OCI-LY7 (cell line): Measurements from ENCODE around the gene LMAN2L. TPM values are rescaled to one million over a fixed set of nuclear protein-coding genes. Genes with fewer than 3 reads are reported as not detected.

ENCODE experiments used
- BruUV-seq: library from RNA; stranded (reverse); fragments of 400-500 nt; replicated peaks from 2 replicates; lab custom pipeline; 2021; lab: Mats Ljungman, UMichigan
- CTCF ChIA-PET: fragments of 300-600 bp; sonication (Branson Sonifier 250); formaldehyde crosslinking; loops from one replicate; lab custom pipeline; 2022; ENCODE audit warnings: antibody characterized with exemption; ENCODE audit not compliant: unreplicated experiment; lab: Charles Lee
- POLR2A ChIA-PET: fragments of 300-600 bp; sonication (Branson Sonifier 250); formaldehyde crosslinking; loops from one replicate; lab custom pipeline; 2022; ENCODE audit warnings: antibody characterized with exemption; lab: Charles Lee
- DNase-seq: peaks from one replicate; pipeline ENCODE4 v3.0.0-alpha.2; 2015; ENCODE audit warnings: low spot score
- H2AFZ ChIP-seq: fragments of 200-600 bp; sonication (generic), shearing (Covaris generic); 2 replicates; pipeline ENCODE4 v1.6.1; 2014; ENCODE audit warnings: mild to moderate bottlenecking, antibody characterized with exemption, low read length, moderate library complexity
- H3K27ac ChIP-seq: fragments of 200-600 bp; sonication (generic); 2 replicates; pipeline ENCODE4 v1.5.1; 2014; ENCODE audit warnings: mixed run types, low read depth, mild to moderate bottlenecking, moderate library complexity, low read length, inconsistent platforms; ENCODE audit not compliant: poor library complexity, severe bottlenecking
- H3K36me3 ChIP-seq: fragments of 200-600 bp; sonication (generic); 2 replicates; pipeline ENCODE4 v1.6.1; 2014; ENCODE audit warnings: mild to moderate bottlenecking, antibody characterized with exemption, low read length, moderate library complexity, mixed read lengths; ENCODE audit not compliant: insufficient read depth
- H3K4me1 ChIP-seq: fragments of 200-600 bp; sonication (generic); 2 replicates; pipeline ENCODE4 v1.5.1; 2014; ENCODE audit warnings: mild to moderate bottlenecking, low read length; ENCODE audit not compliant: insufficient read depth, poor library complexity, severe bottlenecking
- H3K4me2 ChIP-seq: fragments of 200-600 bp; sonication (generic); 2 replicates; pipeline ENCODE4 v1.6.1; 2014; ENCODE audit warnings: mild to moderate bottlenecking, low read length
- H3K4me3 ChIP-seq: fragments of 200-600 bp; sonication (generic); 2 replicates; pipeline ENCODE4 v1.5.1; 2014; ENCODE audit warnings: mild to moderate bottlenecking, low read depth, low read length; ENCODE audit not compliant: poor library complexity, severe bottlenecking
- H3K79me2 ChIP-seq: fragments of 200-600 bp; sonication (generic); 2 replicates; pipeline ENCODE4 v1.6.1; 2016; ENCODE audit warnings: low read depth, mild to moderate bottlenecking, low read length, moderate library complexity, mixed read lengths; ENCODE audit not compliant: insufficient read depth
- H3K9me2 ChIP-seq: fragments of 200-600 bp; sonication (generic); 2 replicates; pipeline ENCODE4 v1.6.1; 2016; ENCODE audit warnings: mild to moderate bottlenecking, low read length, mixed read lengths; ENCODE audit not compliant: insufficient read depth
- H3K9me3 ChIP-seq: fragments of 200-600 bp; sonication (generic); 2 replicates; pipeline ENCODE4 v1.6.1; 2014; ENCODE audit warnings: mild to moderate bottlenecking, mixed run types, low read length, mixed read lengths
- H4K20me1 ChIP-seq: fragments of 200-600 bp; sonication (generic); 2 replicates; pipeline ENCODE4 v1.6.1; 2014; ENCODE audit warnings: mild to moderate bottlenecking, antibody characterized with exemption, low read length, moderate library complexity, mixed read lengths; ENCODE audit not compliant: insufficient read depth
- EZH2phosphoT487 ChIP-seq: fragments of 200-600 bp; sonication (generic); IDR thresholded peaks from 2 replicates; pipeline ENCODE4 v1.6.1; 2018; ENCODE audit warnings: low read depth, borderline replicate concordance, mild to moderate bottlenecking, mixed run types, antibody characterized with exemption, low read length, moderate library complexity, mixed read lengths
- intact Hi-C: fragments of 100-400 bp; cut with micrococcal nuclease; formaldehyde crosslinking; loops from one replicate; pipeline ENCODE4 v1.10.0; 2022; ENCODE audit not compliant: unreplicated experiment
- total RNA-seq, 2 experiments: library from RNA; depleted of rRNA in 1 of 2; stranded (reverse); fragments of >200 nt in 1 of 2; shearing (Covaris generic) in 1 of 2; gene quantifications; 2 replicates each; pipeline ENCODE4 v1.2.3, GENCODE V29; 2014 to 2022
- TF ChIP-seq, protein P1 (sequence below): fragments of 200-600 bp; sonication (generic); conservative IDR thresholded peaks from 2 replicates; pipeline ENCODE4 v1.5.1; 2014; ENCODE audit warnings: mild to moderate bottlenecking, antibody characterized with exemption, low read length, moderate library complexity, mixed read lengths

Gene LMAN2L
- total RNA-seq, 2 experiments from 2014 or later = 11.3 to 12.9 TPM

DNA sequence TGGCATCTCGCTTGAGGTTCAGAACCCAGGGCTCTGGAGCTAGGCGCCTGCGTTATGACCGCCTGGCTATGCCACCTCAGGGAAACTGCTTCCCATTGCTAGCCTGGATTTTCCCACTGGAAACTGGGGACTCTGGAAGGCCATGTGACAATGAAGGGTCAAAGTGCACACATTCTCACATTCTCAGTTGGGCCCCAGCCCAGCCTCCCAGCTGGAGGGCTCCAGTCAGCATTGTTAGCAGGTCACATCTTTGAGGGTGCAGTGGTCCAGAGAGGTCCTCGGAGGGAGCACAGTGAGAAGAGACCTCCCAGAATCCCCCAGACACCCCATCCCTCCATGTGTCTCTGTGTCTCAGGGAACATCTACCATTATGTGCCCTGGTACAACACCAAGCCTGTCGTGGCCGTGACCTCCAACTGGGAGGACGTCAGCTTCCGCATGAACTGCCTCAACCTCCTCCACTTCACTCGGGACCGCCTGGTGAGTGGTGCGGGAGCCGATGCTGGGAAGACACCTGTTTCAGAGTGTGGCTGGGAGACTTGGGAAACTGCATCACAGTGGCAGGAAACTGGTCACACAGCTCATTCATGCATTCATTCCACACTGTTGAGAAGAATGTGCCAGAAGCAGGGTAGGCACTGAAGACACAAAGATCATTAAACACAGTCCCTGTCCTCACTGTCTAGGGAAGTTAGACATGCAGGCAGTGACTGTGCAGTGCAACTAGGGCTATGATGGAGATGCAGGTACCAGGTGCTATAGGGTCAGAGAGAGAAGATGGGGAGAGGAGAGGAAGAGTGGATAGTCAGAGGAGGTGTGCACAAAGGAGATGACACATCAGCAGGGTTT is 55.7 kb downstream of the LMAN2L start:
- Histone ChIP-seq H3K79me2 (no peaks in the 10 kb centered on the region), H3K9me3 (no peaks in the 10 kb centered on the region), H4K20me1 (no peaks in the 10 kb centered on the region), H3K27ac (no peak overlapping the region), H3K4me1 (no peaks in the 10 kb centered on the region), H3K4me3 (no peak overlapping the region), H3K9me2 (no peaks in the 10 kb centered on the region), H2AFZ (no peak overlapping the region), H3K4me2 (no peak overlapping the region), H3K36me3 (no peaks in the 10 kb centered on the region)
- intact Hi-C loops = no loop called here
- CTCF ChIA-PET = no interaction called here
- POLR2A ChIA-PET = no interaction called here
- TF ChIP-seq, protein P1, sequence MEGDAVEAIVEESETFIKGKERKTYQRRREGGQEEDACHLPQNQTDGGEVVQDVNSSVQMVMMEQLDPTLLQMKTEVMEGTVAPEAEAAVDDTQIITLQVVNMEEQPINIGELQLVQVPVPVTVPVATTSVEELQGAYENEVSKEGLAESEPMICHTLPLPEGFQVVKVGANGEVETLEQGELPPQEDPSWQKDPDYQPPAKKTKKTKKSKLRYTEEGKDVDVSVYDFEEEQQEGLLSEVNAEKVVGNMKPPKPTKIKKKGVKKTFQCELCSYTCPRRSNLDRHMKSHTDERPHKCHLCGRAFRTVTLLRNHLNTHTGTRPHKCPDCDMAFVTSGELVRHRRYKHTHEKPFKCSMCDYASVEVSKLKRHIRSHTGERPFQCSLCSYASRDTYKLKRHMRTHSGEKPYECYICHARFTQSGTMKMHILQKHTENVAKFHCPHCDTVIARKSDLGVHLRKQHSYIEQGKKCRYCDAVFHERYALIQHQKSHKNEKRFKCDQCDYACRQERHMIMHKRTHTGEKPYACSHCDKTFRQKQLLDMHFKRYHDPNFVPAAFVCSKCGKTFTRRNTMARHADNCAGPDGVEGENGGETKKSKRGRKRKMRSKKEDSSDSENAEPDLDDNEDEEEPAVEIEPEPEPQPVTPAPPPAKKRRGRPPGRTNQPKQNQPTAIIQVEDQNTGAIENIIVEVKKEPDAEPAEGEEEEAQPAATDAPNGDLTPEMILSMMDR = no peak
- TF ChIP-seq EZH2phosphoT487 = no peak
- BruUV-seq = no TSS peak
- DNase-seq = no peak

DNA sequence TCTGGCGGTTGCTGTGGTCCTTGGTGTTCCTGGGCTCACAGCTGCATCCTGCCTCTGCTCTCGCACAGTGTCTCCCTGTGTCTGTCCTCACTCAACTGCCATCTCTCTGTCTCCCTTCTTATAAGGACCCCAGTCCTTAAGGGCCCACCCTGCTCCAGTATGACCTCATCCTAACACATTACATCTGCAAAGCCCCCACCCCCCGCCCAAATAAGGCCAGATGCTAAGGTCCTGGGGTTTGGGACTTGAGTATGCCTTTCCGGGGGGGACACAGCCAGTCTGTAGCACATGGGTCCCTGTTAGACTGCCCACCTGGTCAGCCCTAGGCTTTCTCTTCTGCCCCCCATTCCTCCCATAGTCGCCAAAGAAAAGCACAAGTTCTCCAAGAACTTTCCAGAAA is 56.6 kb downstream of the LMAN2L start:
- H2AFZ ChIP-seq = no peak overlapping the region
- no peaks in the 10 kb centered on the region for H3K9me2 ChIP-seq
- H3K9me3 ChIP-seq = no peaks in the 10 kb centered on the region
- no peak overlapping the region for H3K4me3 ChIP-seq
- ChIA-PET CTCF (no interaction called here), POLR2A (no interaction called here)
- no TSS peak for BruUV-seq
- H3K4me1 ChIP-seq = no peaks in the 10 kb centered on the region
- no peak overlapping the region for H3K27ac ChIP-seq
- intact Hi-C loops = no loop called here
- no peak overlapping the region for H3K4me2 ChIP-seq
- no peaks in the 10 kb centered on the region for H3K79me2 ChIP-seq
- no peaks in the 10 kb centered on the region for H3K36me3 ChIP-seq
- no peak for DNase-seq
- TF ChIP-seq, protein P1 = no peak
- no peak for TF ChIP-seq EZH2phosphoT487
- H4K20me1 ChIP-seq = no peaks in the 10 kb centered on the region

DNA sequence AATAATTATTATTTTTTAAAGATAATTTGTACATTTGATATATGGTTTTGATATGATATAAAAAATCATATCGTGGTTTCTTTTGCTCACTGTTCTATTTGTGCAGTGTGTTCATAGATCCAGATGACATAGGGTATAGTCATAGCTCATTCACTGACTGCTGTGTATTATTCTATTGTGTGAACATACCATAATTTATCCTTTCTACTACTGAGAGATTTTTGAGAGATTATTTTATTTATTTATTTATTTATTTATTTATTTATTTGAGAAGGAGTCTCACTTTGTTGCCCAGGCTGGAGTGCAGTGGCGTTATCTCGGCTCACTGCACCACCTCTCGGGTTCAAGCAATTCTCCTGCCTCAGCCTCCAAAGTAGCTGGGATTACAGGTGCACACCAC is 58.3 kb downstream of the LMAN2L start:
- H3K9me3 ChIP-seq = no peaks in the 10 kb centered on the region

More for the DNA sequence above, 58.3 kb downstream of the LMAN2L start:
- H3K4me1 ChIP-seq = no peaks in the 10 kb centered on the region
- intact Hi-C loops = no loop called here
- CTCF ChIA-PET = no interaction called here
- H3K4me2 ChIP-seq = no peak overlapping the region
- no peaks in the 10 kb centered on the region for H3K9me2 ChIP-seq
- no peaks in the 10 kb centered on the region for H3K36me3 ChIP-seq
- POLR2A ChIA-PET = no interaction called here
- no peak overlapping the region for H2AFZ ChIP-seq
- no peak overlapping the region for H3K27ac ChIP-seq
- no peak overlapping the region for H3K4me3 ChIP-seq
- no peaks in the 10 kb centered on the region for H3K79me2 ChIP-seq
- H4K20me1 ChIP-seq = no peaks in the 10 kb centered on the region
- no peak for DNase-seq
- TF ChIP-seq, protein P1 = no peak
- no peak for TF ChIP-seq EZH2phosphoT487
- BruUV-seq = no TSS peak
